ENCODE measurements around the gene LIN28B. TPM values are rescaled to one million over a fixed set of nuclear protein-coding genes. Genes with fewer than 3 reads are reported as not detected.

LIN28B gene
- 0.25 TPM for total RNA-seq (2021; ENCODE audit: unreplicated experiment)
- polyA plus RNA-seq (2012), result not detected in 2 replicates
- percentile 17 among the genes with signal in this experiment for Bru-seq, nascent RNA
- percentile 10 among the genes with signal in this experiment for BruChase-seq, experiment 1, labeled RNA remaining after a 6-hour chase
- percentile 17 among the genes with signal in this experiment for BruChase-seq, experiment 2, labeled RNA remaining after a 2-hour chase
- long read RNA-seq, result 0 reads

- no peaks in the 10 kb centered on the region for H3K27me3 ChIP-seq (ENCODE audit: insufficient read depth, low read length)
- intact Hi-C loops (cut with micrococcal nuclease), result no loop called here
- H4K20me1 ChIP-seq (ENCODE audit: insufficient read depth), result no peaks in the 10 kb centered on the region
- RAD21 ChIA-PET (ENCODE audit: low non-redundant PET in 1 of 2, low total read pairs in 2 of 2, uncharacterized antibody in 2 of 2, unreplicated experiment in 2 of 2), result no interaction called here
- H3K9ac ChIP-seq (ENCODE audit: low read length), result no peak within 1 kb of the TSS
- H3K4me1 ChIP-seq (ENCODE audit: control insufficient read depth in 1 of 2, insufficient read depth in 2 of 2, low read length in 2 of 2), result peaks cover 6 to 14% of the 10 kb centered on the region in 2 experiments; a peak in 3 of 4 replicates
- ATAC-seq (no peak), DNase-seq (ENCODE audit: low read depth, low spot score) (no peak)
- POLR2A ChIA-PET, result no interaction called here
- no peak within 1 kb of the TSS for H3K4me2 ChIP-seq (ENCODE audit: low read length)
- no peaks in the 10 kb centered on the region for H3K36me3 ChIP-seq (ENCODE audit: control insufficient read depth in 1 of 2, insufficient read depth in 2 of 2, low read length in 2 of 2)
- H3K79me2 ChIP-seq (ENCODE audit: insufficient read depth, low read length), result no peaks in the 10 kb centered on the region
- H3K27ac ChIP-seq (ENCODE audit: low read depth, low read length), result no peak within 1 kb of the TSS
- H2AFZ ChIP-seq (ENCODE audit: low read depth, low read length, poor library complexity, severe bottlenecking), result peak within 1 kb of the TSS; percentile 99
- no peaks in the 10 kb centered on the region for H3K9me3 ChIP-seq (ENCODE audit: control insufficient read depth in 1 of 2, insufficient read depth in 1 of 2, low read depth in 1 of 2, low read length in 2 of 2)
- no TSS peak for BruUV-seq (replicated peaks)
- H3K9me2 ChIP-seq (ENCODE audit: insufficient read depth), result no peaks in the 10 kb centered on the region
- H3K4me3 ChIP-seq (replicated peaks in 1 of 2; ENCODE audit: low read depth in 1 of 2, low read length in 2 of 2), result no peak within 1 kb of the TSS
- CTCF ChIA-PET, result no interaction called here
- no peak for TF ChIP-seq SRF (IDR thresholded peaks at IDR 0.05; ENCODE audit: low read depth)
- TF ChIP-seq, protein P1, sequence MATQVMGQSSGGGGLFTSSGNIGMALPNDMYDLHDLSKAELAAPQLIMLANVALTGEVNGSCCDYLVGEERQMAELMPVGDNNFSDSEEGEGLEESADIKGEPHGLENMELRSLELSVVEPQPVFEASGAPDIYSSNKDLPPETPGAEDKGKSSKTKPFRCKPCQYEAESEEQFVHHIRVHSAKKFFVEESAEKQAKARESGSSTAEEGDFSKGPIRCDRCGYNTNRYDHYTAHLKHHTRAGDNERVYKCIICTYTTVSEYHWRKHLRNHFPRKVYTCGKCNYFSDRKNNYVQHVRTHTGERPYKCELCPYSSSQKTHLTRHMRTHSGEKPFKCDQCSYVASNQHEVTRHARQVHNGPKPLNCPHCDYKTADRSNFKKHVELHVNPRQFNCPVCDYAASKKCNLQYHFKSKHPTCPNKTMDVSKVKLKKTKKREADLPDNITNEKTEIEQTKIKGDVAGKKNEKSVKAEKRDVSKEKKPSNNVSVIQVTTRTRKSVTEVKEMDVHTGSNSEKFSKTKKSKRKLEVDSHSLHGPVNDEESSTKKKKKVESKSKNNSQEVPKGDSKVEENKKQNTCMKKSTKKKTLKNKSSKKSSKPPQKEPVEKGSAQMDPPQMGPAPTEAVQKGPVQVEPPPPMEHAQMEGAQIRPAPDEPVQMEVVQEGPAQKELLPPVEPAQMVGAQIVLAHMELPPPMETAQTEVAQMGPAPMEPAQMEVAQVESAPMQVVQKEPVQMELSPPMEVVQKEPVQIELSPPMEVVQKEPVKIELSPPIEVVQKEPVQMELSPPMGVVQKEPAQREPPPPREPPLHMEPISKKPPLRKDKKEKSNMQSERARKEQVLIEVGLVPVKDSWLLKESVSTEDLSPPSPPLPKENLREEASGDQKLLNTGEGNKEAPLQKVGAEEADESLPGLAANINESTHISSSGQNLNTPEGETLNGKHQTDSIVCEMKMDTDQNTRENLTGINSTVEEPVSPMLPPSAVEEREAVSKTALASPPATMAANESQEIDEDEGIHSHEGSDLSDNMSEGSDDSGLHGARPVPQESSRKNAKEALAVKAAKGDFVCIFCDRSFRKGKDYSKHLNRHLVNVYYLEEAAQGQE (IDR thresholded peaks at IDR 0.05; ENCODE audit: low read depth), result no peak
- TF ChIP-seq JUND (IDR thresholded peaks at IDR 0.05), result no peak
- no peak for TF ChIP-seq CBX3 (IDR thresholded peaks at IDR 0.05; ENCODE audit: low read depth)
- TF ChIP-seq MAX (IDR thresholded peaks at IDR 0.05), result no peak
- no peak for TF ChIP-seq SP1 (IDR thresholded peaks at IDR 0.05; ENCODE audit: low read depth)
- TF ChIP-seq, protein P2, sequence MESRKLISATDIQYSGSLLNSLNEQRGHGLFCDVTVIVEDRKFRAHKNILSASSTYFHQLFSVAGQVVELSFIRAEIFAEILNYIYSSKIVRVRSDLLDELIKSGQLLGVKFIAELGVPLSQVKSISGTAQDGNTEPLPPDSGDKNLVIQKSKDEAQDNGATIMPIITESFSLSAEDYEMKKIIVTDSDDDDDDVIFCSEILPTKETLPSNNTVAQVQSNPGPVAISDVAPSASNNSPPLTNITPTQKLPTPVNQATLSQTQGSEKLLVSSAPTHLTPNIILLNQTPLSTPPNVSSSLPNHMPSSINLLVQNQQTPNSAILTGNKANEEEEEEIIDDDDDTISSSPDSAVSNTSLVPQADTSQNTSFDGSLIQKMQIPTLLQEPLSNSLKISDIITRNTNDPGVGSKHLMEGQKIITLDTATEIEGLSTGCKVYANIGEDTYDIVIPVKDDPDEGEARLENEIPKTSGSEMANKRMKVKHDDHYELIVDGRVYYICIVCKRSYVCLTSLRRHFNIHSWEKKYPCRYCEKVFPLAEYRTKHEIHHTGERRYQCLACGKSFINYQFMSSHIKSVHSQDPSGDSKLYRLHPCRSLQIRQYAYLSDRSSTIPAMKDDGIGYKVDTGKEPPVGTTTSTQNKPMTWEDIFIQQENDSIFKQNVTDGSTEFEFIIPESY (IDR thresholded peaks at IDR 0.05; ENCODE audit: extremely low read depth, insufficient replicate concordance, low read length), result no peak
- TF ChIP-seq RAD21 (IDR thresholded peaks at IDR 0.05; ENCODE audit: low read depth), result no peak
- TF ChIP-seq POLR2A (IDR thresholded peaks at IDR 0.05; ENCODE audit: borderline replicate concordance, extremely low read depth, insufficient read depth, insufficient read length), result no peak
- TF ChIP-seq FOSL1 (IDR thresholded peaks at IDR 0.05; ENCODE audit: low read depth), result no peak
- no peak for TF ChIP-seq POLR2AphosphoS5 (IDR thresholded peaks at IDR 0.05; ENCODE audit: low read depth, low read length)
- TF ChIP-seq ZFX (IDR thresholded peaks at IDR 0.05), result no peak
- no peak for TF ChIP-seq CTCF (IDR thresholded peaks at IDR 0.05 in 2 of 3, conservative IDR thresholded peaks at IDR 0.05 in 1 of 3; ENCODE audit: borderline replicate concordance in 1 of 3, insufficient read depth in 1 of 3, low read depth in 2 of 3, low read length in 2 of 3)
- TF ChIP-seq ELF1 (IDR thresholded peaks at IDR 0.05; ENCODE audit: borderline replicate concordance, low read depth), result no peak
- no peak for TF ChIP-seq ZNF274 (IDR thresholded peaks at IDR 0.05; ENCODE audit: low read depth, low read length)
- no peak for TF ChIP-seq SIN3A (IDR thresholded peaks at IDR 0.05; ENCODE audit: low read depth)
- no peak for TF ChIP-seq YY1 (IDR thresholded peaks at IDR 0.05; ENCODE audit: extremely low read depth, insufficient replicate concordance, low read depth, low read length)
- no peak for TF ChIP-seq EGR1 (IDR thresholded peaks at IDR 0.05; ENCODE audit: low read depth)
- no peak for TF ChIP-seq EZH2phosphoT487 (IDR thresholded peaks at IDR 0.05; ENCODE audit: borderline replicate concordance)
Measured at GRCh38 chr6:104956731-104957294, at the start of gene LIN28B. Gene LIN28B (plus strand): TSS chr6:104957107. CDS start chr6:104957251, 144 bp downstream.

Data from HCT116 (cell line).